ENCODE results near the gene CPHXL2.
A peak's percentile ranks its signal among the peaks of the same experiment; 100 is the strongest.

The CPHXL2 gene

GRCh38 chr16:75702242-75702641 is 25.4 kb upstream of the CPHXL2 start:
- no peak for TF ChIP-seq CTCF (IDR thresholded peaks at IDR 0.05; ENCODE audit: borderline replicate concordance, control extremely low read depth, extremely low read depth, insufficient read depth, missing control alignments)
- in situ Hi-C loops (cut with MboI; ENCODE audit: low sequenced_read_pairs, unreplicated experiment) = no loop called here
- DNase-seq (ENCODE audit: low spot score) = no peak

- no peak for TF ChIP-seq CTCF (IDR thresholded peaks at IDR 0.05; ENCODE audit: borderline replicate concordance, control extremely low read depth, extremely low read depth, insufficient read depth, missing control alignments)
- DNase-seq (ENCODE audit: low spot score) = no peak
- in situ Hi-C loops (cut with MboI; ENCODE audit: low sequenced_read_pairs, unreplicated experiment) = no loop called here
These were observed 24.6 kb upstream of the CPHXL2 start, which contains the start of gene DUXB for GRCh38 chr16:75701361-75701760. Gene DUXB, minus strand, starts transcription at chr16:75701461. Its CDS starts 43 bp downstream, at chr16:75701418.

- TF ChIP-seq CTCF (IDR thresholded peaks at IDR 0.05; ENCODE audit: borderline replicate concordance, control extremely low read depth, extremely low read depth, insufficient read depth, missing control alignments) = no peak
- in situ Hi-C loops (cut with MboI; ENCODE audit: low sequenced_read_pairs, unreplicated experiment) = no loop called here
- DNase-seq (ENCODE audit: low spot score) = no peak
These were observed 20.8 kb upstream of the CPHXL2 start for GRCh38 chr16:75697571-75697970.

GRCh38 chr16:75695708-75696107 is 18.9 kb upstream of the CPHXL2 start:
- TF ChIP-seq CTCF (IDR thresholded peaks at IDR 0.05; ENCODE audit: borderline replicate concordance, control extremely low read depth, extremely low read depth, insufficient read depth, missing control alignments) = peak; percentile 23
- in situ Hi-C loops (cut with MboI; ENCODE audit: low sequenced_read_pairs, unreplicated experiment) = no loop called here

GRCh38 chr16:75687361-75687760 is 10.6 kb upstream of the CPHXL2 start:
- DNase-seq (ENCODE audit: low spot score) = peak; percentile 41
- in situ Hi-C loops (cut with MboI; ENCODE audit: low sequenced_read_pairs, unreplicated experiment) = no loop called here
- TF ChIP-seq CTCF (IDR thresholded peaks at IDR 0.05; ENCODE audit: borderline replicate concordance, control extremely low read depth, extremely low read depth, insufficient read depth, missing control alignments) = no peak

More at GRCh38 chr16:75695708-75696107, 18.9 kb upstream of the CPHXL2 start:
- no peak for DNase-seq (ENCODE audit: low spot score)

GRCh38 chr16:75682308-75682707 is 5.5 kb upstream of the CPHXL2 start:
- in situ Hi-C loops (cut with MboI; ENCODE audit: low sequenced_read_pairs, unreplicated experiment) = no loop called here
- no peak for TF ChIP-seq CTCF (IDR thresholded peaks at IDR 0.05; ENCODE audit: borderline replicate concordance, control extremely low read depth, extremely low read depth, insufficient read depth, missing control alignments)
- no peak for DNase-seq (ENCODE audit: low spot score)

GRCh38 chr16:75679366-75679765 is 2.6 kb upstream of the CPHXL2 start:
- TF ChIP-seq CTCF (IDR thresholded peaks at IDR 0.05; ENCODE audit: borderline replicate concordance, control extremely low read depth, extremely low read depth, insufficient read depth, missing control alignments) = no peak
- in situ Hi-C loops (cut with MboI; ENCODE audit: low sequenced_read_pairs, unreplicated experiment) = no loop called here
- no peak for DNase-seq (ENCODE audit: low spot score)

Measured in GM13976 (cell line).